CMK (cell line): ENCODE data around the gene KDM4B.
"Not testable (repeated sequence)": the region's sequence is repeated elsewhere in the genome, so short reads cannot be mapped to it uniquely, and the experiment has no call there.

ENCODE experiments used
- DNase-seq: peaks from one replicate; pipeline ENCODE4 v3.0.0-alpha.2; 2010; ENCODE audit warnings: low read depth

Gene KDM4B

GRCh38 chr19:5149932-5150901 lies 181.3 kb downstream of the KDM4B start:
- no peak for DNase-seq

- no peak for DNase-seq
These were observed 182.2 kb downstream of the KDM4B start for GRCh38 chr19:5150902-5151741.

GRCh38 chr19:5152013-5152763 lies 183.3 kb downstream of the KDM4B start:
- DNase-seq, result no peak

- no peak for DNase-seq
These were observed 184.0 kb downstream of the KDM4B start for GRCh38 chr19:5152767-5153532.

- DNase-seq, result no peak
These were observed 184.8 kb downstream of the KDM4B start for GRCh38 chr19:5153601-5154128.

GRCh38 chr19:5154129-5154798 lies 185.4 kb downstream of the KDM4B start:
- DNase-seq, result no peak

- DNase-seq, result no peak
These were observed 186.0 kb downstream of the KDM4B start for GRCh38 chr19:5154799-5155426.

- DNase-seq, result no peak
These were observed 186.8 kb downstream of the KDM4B start for GRCh38 chr19:5155586-5156210.

GRCh38 chr19:5156231-5156986 lies 187.5 kb downstream of the KDM4B start:
- DNase-seq, result no peak

GRCh38 chr19:5157186-5157585 lies 188.3 kb downstream of the KDM4B start:
- no peak for DNase-seq

GRCh38 chr19:5158549-5159134 lies 189.7 kb downstream of the KDM4B start:
- DNase-seq, result not testable (repeated sequence)

GRCh38 chr19:5160158-5160795 lies 191.4 kb downstream of the KDM4B start:
- DNase-seq, result not testable (repeated sequence)

- DNase-seq, result peak; percentile 45
These were observed 196.2 kb downstream of the KDM4B start for GRCh38 chr19:5164845-5165696.

- DNase-seq, result peak; percentile 75
These were observed 196.7 kb downstream of the KDM4B start for GRCh38 chr19:5165697-5166019.

- no peak for DNase-seq
These were observed 197.3 kb downstream of the KDM4B start for GRCh38 chr19:5166262-5166661.

GRCh38 chr19:5170329-5170745 lies 201.4 kb downstream of the KDM4B start:
- DNase-seq, result no peak

- no peak for DNase-seq
These were observed 202.8 kb downstream of the KDM4B start for GRCh38 chr19:5171711-5172110.
